C4-2B (cell line): ENCODE results near the gene HEXB.

Experiments
- H3K27ac ChIP-seq: fragments of 450-650 bp; 2 replicates; pipeline ENCODE4 v1.5.1; 2017
- ZFX ChIP-seq: fragments of 450-650 bp; IDR thresholded peaks from 2 replicates; pipeline ENCODE4 v1.6.1; 2017
- TF ChIP-seq, protein P1 (sequence below): fragments of 450-650 bp; conservative IDR thresholded peaks from 2 replicates; pipeline ENCODE4 v1.5.1; 2017; ENCODE audit warnings: mild to moderate bottlenecking

The HEXB gene

DNA sequence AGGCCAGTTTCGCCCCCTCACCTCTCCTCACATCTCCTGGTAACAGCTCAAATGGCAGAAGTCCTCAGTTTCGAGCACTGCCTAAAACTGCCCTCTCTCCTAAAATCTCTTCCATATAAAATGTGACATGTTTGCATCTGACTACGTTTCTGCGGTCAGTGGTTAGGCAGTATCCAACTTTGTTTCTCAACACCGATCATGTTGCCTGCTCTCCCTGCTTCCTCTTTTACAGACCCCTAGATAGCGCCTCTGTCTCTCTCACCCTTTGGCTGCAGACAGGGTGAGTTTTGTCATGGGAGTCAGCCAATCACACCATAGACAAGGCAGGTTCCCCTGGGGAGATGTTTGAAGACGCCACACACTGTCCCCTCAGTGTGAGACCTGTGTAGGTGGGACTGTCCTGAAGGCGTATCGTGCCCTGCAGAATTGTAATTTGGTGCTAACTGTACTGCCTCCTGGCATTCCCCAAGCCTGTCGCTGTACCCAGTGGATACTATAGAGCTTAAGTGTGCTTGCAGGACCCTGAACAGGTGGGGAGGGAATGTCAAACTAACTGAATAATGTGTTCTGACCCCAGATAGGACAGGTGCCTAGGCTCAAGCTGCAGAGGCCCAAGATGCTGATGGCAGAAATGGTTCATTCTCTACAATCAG, 1.1 kb downstream of the HEXB start:
- H3K27ac ChIP-seq: peak overlapping the region; percentile 93
- TF ChIP-seq ZFX: no peak
- TF ChIP-seq, protein P1, sequence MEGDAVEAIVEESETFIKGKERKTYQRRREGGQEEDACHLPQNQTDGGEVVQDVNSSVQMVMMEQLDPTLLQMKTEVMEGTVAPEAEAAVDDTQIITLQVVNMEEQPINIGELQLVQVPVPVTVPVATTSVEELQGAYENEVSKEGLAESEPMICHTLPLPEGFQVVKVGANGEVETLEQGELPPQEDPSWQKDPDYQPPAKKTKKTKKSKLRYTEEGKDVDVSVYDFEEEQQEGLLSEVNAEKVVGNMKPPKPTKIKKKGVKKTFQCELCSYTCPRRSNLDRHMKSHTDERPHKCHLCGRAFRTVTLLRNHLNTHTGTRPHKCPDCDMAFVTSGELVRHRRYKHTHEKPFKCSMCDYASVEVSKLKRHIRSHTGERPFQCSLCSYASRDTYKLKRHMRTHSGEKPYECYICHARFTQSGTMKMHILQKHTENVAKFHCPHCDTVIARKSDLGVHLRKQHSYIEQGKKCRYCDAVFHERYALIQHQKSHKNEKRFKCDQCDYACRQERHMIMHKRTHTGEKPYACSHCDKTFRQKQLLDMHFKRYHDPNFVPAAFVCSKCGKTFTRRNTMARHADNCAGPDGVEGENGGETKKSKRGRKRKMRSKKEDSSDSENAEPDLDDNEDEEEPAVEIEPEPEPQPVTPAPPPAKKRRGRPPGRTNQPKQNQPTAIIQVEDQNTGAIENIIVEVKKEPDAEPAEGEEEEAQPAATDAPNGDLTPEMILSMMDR: no peak

DNA sequence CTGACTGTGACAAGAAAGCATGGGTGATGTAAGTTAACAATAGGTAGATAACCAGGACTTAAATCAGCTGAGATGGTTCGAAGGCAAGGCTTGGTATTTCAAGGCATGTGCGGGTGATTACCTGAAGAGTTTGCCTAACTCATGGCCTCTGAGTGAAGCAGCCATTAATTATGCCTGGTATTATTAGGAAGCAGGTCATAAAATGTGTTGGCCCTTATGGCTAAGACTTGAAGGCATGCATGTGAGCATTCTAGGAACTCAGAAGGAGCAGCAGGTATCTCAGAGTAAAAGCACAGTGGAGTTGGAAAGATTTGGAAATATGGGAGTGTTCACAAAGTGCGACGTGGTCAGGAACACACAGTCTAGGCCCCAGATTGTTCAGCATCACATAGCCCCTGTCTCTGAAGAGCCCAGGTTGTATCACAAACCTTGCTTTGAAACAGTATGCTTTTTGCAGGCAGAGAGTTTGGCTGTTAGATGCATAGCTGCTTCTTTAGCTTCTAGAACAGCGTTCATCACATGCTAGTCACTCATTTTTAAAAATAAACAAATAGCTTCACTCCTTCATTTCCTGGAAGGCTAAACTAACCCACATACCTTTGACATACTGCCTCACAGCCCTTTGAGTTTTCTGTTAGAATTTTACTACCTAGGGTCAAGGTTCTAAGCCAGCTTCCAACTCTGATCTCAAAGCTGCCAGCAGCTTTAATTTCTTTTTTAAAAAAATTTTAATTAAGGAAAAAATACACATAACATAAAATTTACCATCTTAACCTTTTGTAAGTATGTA, 2.1 kb downstream of the HEXB start:
- no peak overlapping the region for H3K27ac ChIP-seq
- TF ChIP-seq, protein P1: no peak
- TF ChIP-seq ZFX: no peak

DNA sequence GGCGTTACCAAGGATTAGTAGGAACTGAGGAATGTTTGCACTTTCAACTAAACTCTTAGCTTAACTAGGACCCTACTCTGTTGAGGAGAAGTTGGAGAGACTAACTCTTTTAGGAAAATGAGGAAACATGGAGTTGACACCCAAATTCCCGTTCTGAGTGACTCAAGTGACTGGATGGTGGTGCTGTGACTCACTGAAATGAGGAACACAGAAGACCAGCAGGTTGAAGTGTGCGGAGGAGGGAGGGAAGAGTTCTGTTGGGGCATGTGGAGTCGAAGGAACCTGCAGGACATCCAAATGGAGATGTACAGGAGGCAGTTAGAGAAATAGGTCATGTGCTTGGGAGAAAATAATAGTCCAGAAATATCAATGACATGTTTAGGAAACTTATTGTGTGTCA, 8.2 kb downstream of the HEXB start:
- no peak overlapping the region for H3K27ac ChIP-seq
- TF ChIP-seq ZFX: no peak
- TF ChIP-seq, protein P1: no peak

DNA sequence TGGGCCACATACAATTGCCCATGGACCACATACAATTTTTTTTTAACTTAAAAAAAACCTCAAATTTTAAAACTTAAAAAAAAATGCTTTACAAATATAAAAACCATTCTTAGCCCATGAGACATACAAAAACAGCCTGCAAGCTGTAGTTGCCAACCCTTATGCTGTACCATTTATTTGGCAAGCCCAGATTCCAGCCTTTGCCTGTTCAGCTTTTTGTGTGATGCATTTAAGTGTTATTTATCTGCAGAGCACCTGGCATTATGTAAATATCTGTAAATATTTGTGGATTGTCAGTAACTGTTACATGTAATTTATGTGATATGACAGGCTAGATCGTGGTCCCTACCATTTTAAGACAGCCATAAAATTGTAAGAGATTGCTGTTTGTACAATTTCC, 32.6 kb downstream of the HEXB start:
- no peak overlapping the region for H3K27ac ChIP-seq
- TF ChIP-seq, protein P1: no peak
- no peak for TF ChIP-seq ZFX

DNA sequence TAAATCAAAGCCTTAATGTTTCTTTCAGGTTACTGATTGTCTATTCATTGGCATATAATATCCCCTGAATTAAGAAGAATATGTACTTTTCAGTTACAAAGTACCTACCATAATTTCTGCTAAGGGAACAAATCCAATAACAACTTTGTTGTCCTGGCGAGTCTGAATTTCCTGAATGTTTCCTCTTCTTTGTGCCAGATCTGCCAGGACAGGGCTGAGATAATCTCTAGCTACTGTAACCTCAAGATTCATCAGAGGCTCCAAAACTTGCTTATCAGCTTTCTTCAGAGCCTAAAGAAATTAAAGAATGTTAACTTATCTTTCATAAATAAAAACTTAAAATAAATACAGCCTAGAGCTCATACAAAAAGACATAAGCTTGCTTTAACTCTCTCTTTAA, 37.2 kb downstream of the HEXB start:
- no peak overlapping the region; the same call in 1 of the 2 replicates for H3K27ac ChIP-seq
- TF ChIP-seq, protein P1: no peak
- no peak for TF ChIP-seq ZFX

DNA sequence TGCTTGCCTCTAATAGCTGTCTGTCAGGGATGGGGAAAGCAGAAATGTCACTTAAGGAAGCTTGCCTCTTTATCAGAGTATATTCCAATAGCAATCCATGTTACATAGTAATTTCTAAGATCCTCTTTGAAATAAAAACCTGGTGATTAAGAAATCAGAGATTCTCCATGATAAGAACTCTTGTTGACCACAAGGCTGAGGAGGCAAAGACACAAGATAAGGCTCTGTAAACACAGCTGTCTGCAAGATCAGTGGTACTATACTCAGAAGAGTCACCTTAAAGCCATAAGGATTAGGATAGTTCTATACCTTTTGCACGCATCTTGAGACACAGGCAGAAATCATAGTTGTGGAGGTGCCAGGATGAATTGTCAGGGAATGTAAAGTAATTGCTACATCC, 40.3 kb downstream of the HEXB start:
- no peak overlapping the region for H3K27ac ChIP-seq
- no peak for TF ChIP-seq ZFX
- TF ChIP-seq, protein P1: no peak

DNA sequence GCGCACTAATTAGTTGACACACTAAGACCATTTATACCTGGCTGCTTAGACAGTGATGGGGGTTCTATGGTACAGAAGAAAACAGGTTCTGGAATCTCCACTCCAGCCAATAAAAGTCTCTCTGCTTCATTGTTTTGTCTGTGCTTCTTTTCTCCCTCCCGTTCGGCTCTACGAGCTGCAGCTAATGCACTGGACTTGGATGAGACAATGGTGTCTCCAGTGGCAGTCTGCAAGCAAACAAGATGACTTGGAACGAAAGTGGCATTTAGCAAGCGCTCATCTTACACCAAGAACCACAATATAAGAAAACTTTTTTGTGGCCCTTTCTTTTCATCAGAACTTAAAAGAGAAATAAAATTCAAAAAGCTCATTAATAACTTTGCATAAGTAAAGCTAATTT, 51.7 kb downstream of the HEXB start:
- no peak for TF ChIP-seq ZFX
- TF ChIP-seq, protein P1: no peak
- H3K27ac ChIP-seq: no peak overlapping the region
